Brain pericyte (primary cell): ENCODE results near the gene COX7A1.
"Not testable (repeated sequence)": the region's sequence is repeated elsewhere in the genome, so short reads cannot be mapped to it uniquely, and the experiment has no call there.

Source experiments
- DNase-seq: peaks from one replicate; pipeline ENCODE4 v3.0.0-alpha.2; 2012; ENCODE audit warnings: low read depth, low spot score

Gene COX7A1

GRCh38 chr19:36152352-36153091 is at the start of gene COX7A1:
TSS of gene COX7A1 (minus strand) at chr19:36152447. CDS start at chr19:36152407, 40 bp downstream.
- no peak for DNase-seq

- DNase-seq = no peak
Observed at GRCh38 chr19:36201684-36202083, 49.4 kb upstream of the COX7A1 start.

GRCh38 chr19:36198119-36198518 is 45.9 kb upstream of the COX7A1 start:
- DNase-seq = no peak

- no peak for DNase-seq
Observed at GRCh38 chr19:36196249-36196648, 44.0 kb upstream of the COX7A1 start.

- DNase-seq = not testable (repeated sequence)
Observed at GRCh38 chr19:36186722-36187121, 34.5 kb upstream of the COX7A1 start.

- DNase-seq = no peak
Observed at GRCh38 chr19:36183245-36183628, 31.0 kb upstream of the COX7A1 start.

GRCh38 chr19:36182612-36183244 is 30.5 kb upstream of the COX7A1 start:
- DNase-seq = no peak

GRCh38 chr19:36179077-36179476 is 26.8 kb upstream of the COX7A1 start:
- DNase-seq = not testable (repeated sequence)

- not testable (repeated sequence) for DNase-seq
Observed at GRCh38 chr19:36173846-36174245, 21.6 kb upstream of the COX7A1 start.

- no peak for DNase-seq
Observed at GRCh38 chr19:36172852-36173251, 20.6 kb upstream of the COX7A1 start.

GRCh38 chr19:36169084-36169760 is 17.0 kb upstream of the COX7A1 start:
- DNase-seq = no peak

- no peak for DNase-seq
Observed at GRCh38 chr19:36163813-36164212, 11.6 kb upstream of the COX7A1 start.

GRCh38 chr19:36160821-36161596 is 8.8 kb upstream of the COX7A1 start:
- DNase-seq = no peak

- no peak for DNase-seq
Observed at GRCh38 chr19:36153126-36153525, 879 bp upstream of the COX7A1 start.

- no peak for DNase-seq
Observed at GRCh38 chr19:36152019-36152351, 262 bp downstream of the COX7A1 start.

GRCh38 chr19:36151144-36152018 is 866 bp downstream of the COX7A1 start:
- DNase-seq = no peak

- no peak for DNase-seq
Observed at GRCh38 chr19:36150586-36150985, 1.7 kb downstream of the COX7A1 start.

- no peak for DNase-seq
Observed at GRCh38 chr19:36149673-36150406, 2.4 kb downstream of the COX7A1 start.

GRCh38 chr19:36144624-36145023 is 7.6 kb downstream of the COX7A1 start:
- no peak for DNase-seq

- DNase-seq = no peak
Observed at GRCh38 chr19:36142496-36142895, 9.8 kb downstream of the COX7A1 start.
